ENCODE measurements around the gene GOLGA6A. TPM values are rescaled to one million over a fixed set of nuclear protein-coding genes. Genes with fewer than 3 reads are reported as not detected.
"Not testable (repeated sequence)": the region's sequence is repeated elsewhere in the genome, so short reads cannot be mapped to it uniquely, and the experiment has no call there.

GOLGA6A gene, protein sequence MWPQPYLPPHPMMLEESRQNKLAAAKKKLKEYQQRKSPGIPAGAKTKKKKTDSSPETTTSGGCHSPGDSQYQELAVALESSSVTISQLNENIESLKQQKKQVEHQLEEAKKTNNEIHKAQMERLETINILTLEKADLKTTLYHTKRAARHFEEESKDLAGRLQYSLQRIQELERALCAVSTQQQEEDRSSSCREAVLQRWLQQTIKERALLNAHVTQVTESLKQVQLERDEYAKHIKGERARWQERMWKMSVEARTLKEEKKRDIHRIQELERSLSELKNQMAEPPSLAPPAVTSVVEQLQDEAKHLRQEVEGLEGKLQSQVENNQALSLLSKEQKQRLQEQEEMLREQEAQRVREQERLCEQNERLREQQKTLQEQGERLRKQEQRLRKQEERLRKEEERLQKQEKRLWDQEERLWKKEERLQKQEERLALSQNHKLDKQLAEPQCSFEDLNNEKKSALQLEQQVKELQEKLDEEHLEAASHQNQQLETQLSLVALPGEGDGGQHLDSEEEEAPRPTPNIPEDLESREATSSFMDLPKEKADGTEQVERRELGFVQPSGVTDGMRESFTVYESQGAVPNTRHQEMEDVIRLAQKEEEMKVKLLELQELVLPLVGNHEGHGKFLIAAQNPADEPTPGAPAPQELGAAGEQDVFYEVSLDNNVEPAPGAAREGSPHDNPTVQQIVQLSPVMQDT
- not detected for total RNA-seq

- DNase-seq (ENCODE audit: low spot score) = not testable (repeated sequence)
These were observed at the start of gene GOLGA6A for GRCh38 chr15:74082450-74082849. Gene GOLGA6A (minus strand): TSS chr15:74082550. CDS start chr15:74082509, 41 bp downstream.

GRCh38 chr15:74131628-74132413 is 49.5 kb upstream of the GOLGA6A start:
- no peak for DNase-seq (ENCODE audit: low spot score)

GRCh38 chr15:74130849-74131627 is 48.7 kb upstream of the GOLGA6A start:
- no peak for DNase-seq (ENCODE audit: low spot score)

- no peak for DNase-seq (ENCODE audit: low spot score)
These were observed 48.0 kb upstream of the GOLGA6A start, which contains the start of gene ISLR2 for GRCh38 chr15:74130155-74130848. Gene ISLR2 (plus strand): TSS chr15:74130586. CDS start chr15:74132755, 2,169 bp downstream.

GRCh38 chr15:74129586-74130154 is 47.3 kb upstream of the GOLGA6A start:
- no peak for DNase-seq (ENCODE audit: low spot score)

DNA sequence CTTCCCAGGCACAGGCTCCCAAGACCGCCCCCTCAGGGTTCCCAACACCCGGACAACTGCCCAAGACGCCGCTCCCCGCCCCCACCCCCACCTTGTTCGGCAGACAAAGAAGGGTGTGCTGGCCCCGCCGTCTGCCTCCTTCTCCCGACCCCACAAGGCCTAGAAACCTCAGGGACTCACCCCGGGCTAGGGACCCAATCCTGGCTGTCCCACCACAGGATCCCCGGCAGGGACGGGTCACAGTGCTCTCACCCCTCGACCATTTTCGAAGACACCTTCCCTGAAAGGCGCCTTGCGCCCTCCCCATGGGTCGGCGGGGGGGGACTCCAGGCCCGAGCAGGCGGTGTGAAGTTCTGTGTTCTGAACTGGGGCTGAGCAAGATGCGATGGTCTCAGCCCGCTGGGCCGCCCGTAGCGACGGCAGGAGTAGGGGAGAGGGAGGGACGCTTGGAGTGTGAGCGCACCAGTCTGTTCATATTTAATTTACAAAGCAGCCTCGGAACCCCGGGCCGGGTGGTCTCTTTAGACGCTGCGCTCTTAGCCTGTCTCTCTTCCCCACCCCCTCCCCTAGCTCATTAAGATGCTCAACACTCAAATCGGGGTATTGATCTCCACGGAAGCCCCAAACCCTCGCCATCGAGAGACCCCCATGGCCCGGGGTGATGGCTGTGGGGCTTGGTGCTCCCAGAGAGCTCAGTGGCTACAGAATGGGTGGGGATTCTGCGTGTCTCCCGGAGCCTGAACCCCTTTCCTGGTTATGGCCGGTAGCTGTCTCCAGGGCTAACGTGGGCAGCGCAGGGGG is 46.6 kb upstream of the GOLGA6A start:
- DNase-seq (ENCODE audit: low spot score) = no peak

DNA sequence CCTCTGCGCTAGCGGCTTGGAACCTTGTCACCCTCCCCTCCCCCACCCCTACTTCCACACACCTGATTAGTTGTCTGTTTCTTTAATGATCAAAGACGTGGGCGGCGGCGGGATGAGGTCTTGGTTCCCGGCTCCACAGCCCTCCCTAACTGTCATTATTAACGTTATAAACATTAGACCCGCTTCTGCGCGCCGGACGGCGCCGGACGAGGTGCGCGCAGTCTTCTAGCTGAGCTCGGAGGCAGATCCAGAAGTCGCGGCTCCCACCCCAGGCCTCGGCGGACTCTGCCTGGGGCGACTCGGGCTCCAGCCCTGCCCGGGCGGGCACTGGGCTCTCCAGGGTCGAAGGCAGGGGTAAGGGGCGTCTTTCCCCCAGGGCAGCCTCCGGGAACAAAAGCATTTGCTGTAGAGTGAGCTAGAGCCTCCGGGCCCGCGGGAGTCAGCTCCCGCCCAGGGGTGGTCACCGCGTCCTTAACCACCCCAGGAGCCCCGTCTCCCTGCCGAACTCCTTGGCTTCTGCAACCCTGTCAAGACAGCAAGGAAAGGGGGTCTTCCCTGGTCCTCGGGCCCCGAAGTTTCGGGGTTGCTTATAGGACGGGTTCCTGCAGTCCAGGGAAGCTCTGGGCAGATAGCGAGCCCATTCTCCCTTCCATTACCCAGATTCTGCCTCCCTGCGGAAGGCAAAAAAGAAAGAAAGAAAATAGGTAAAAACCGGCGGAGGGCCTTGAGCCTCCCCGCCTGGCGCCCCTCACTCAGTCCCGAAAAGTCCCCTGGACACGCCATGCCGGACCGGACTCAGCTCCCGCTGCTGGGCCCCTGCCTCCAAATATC is 45.8 kb upstream of the GOLGA6A start:
- no peak for DNase-seq (ENCODE audit: low spot score)

GRCh38 chr15:74127255-74127953 is 45.1 kb upstream of the GOLGA6A start:
- peak; percentile 89 for DNase-seq (ENCODE audit: low spot score)

DNA sequence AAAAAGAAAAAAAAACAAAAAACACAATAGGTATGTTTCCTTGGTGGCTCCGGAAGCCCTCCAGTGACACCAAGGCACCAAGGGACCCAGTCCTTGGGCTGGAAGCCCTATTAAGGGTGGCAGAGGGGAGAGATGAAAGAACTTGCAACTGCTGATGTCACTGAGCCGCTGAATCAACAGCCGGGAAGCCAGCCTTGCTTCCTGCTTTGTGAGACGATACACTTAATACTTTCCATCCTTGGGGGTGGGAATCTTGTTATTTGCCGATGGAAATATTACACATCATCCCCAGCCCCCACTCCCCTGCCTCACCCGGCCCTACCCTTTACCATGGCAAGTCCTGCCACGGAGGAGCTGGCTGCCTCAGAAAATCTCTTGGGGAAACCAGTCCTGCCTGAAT is 42.4 kb upstream of the GOLGA6A start:
- no peak for DNase-seq (ENCODE audit: low spot score)

GRCh38 chr15:74124196-74124595 is 41.8 kb upstream of the GOLGA6A start:
- DNase-seq (ENCODE audit: low spot score) = no peak

- no peak for DNase-seq (ENCODE audit: low spot score)
These were observed 41.3 kb upstream of the GOLGA6A start for GRCh38 chr15:74123658-74124057.

GRCh38 chr15:74123131-74123429 is 40.7 kb upstream of the GOLGA6A start:
- DNase-seq (ENCODE audit: low spot score) = no peak

- no peak for DNase-seq (ENCODE audit: low spot score)
These were observed 40.2 kb upstream of the GOLGA6A start for GRCh38 chr15:74122403-74123130.

- DNase-seq (ENCODE audit: low spot score) = no peak
These were observed 39.5 kb upstream of the GOLGA6A start for GRCh38 chr15:74121858-74122257.

GRCh38 chr15:74121039-74121438 is 38.7 kb upstream of the GOLGA6A start:
- no peak for DNase-seq (ENCODE audit: low spot score)

GRCh38 chr15:74120426-74120825 is 38.1 kb upstream of the GOLGA6A start:
- no peak for DNase-seq (ENCODE audit: low spot score)

- DNase-seq (ENCODE audit: low spot score) = no peak
These were observed 27.4 kb upstream of the GOLGA6A start for GRCh38 chr15:74109713-74110112.

DNA sequence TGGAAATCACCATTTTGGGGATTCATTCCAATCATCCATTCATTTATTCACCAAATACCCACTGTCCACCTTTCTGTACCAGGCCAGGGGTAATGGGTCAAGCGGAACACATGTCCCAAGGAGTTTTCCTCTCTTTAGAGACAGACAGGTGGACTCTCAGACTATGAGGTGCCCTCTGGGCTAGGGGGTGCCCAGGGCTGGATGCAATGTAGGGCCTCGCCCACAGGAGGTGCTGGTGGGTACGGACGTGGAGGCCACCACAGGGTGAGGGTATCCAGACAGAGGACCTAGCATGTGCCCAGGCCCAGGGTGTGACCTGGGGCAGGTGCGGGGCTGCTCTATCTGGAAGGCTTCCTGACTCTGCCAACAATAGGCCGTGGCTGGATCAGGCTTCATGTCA is 26.3 kb upstream of the GOLGA6A start:
- DNase-seq (ENCODE audit: low spot score) = peak; percentile 36

All from ureter (tissue), 1 donor.